ENCODE data around the gene FOXJ2.

FOXJ2 gene

GRCh38 chr12:8099235-8099634, 66.7 kb downstream of the FOXJ2 start:
- no peaks in the 10 kb centered on the region for H3K27me3 ChIP-seq (ENCODE audit: control insufficient read depth in 2 of 2, insufficient read depth in 2 of 2, low read length in 2 of 2)
- H3K36me3 ChIP-seq (ENCODE audit: control insufficient read depth in 2 of 2, insufficient read depth in 2 of 2, low read length in 2 of 2) = peaks cover 22 to 27% of the 10 kb centered on the region in 2 donors

More at GRCh38 chr12:8099235-8099634, 66.7 kb downstream of the FOXJ2 start:
- Histone ChIP-seq H3K27ac (ENCODE audit: low read depth in 2 of 2, low read length in 2 of 2) (no peak overlapping the region), H3K4me3 (ENCODE audit: low read length in 2 of 2) (no peak overlapping the region), H3K9ac (ENCODE audit: low read depth in 1 of 2, low read length in 2 of 2) (no peak overlapping the region), H3K9me3 (ENCODE audit: control insufficient read depth in 2 of 2, low read length in 2 of 2) (no peaks in the 10 kb centered on the region), H3K4me1 (ENCODE audit: control insufficient read depth in 2 of 2, insufficient read depth in 2 of 2, low read length in 2 of 2) (no peaks in the 10 kb centered on the region)
